ENCODE measurements around the gene ARHGEF18. TPM values are rescaled to one million over a fixed set of nuclear protein-coding genes. Genes with fewer than 3 reads are reported as not detected.

The ARHGEF18 gene
- total and polyA plus RNA-seq, 2 donors (not counting 3 experiments of a cell fraction or from before 2014, with no cell fraction given) = 12.1 to 30.7 TPM

DNA sequence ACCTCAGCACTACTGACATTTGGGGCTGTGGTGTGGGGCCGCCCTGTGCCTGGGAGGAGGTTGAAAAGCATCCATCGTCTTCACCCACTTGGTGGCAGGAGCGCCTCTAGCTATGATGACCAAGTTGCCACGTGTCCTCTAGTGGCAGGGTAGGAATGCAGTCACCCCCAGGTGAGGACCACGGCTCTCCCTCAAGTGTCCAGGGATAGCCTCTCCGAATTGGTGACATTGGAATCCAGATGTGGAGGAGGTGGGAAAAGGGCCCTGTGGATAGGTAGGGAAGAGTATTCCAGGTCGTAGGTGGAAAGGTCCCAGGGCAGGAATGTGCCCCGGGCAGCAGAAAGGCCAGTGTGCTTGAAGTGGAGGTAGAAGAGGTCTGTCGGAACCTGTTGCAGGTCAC lies 37.6 kb downstream of the ARHGEF18 start:
- ChIA-PET POLR2A (no interaction called here), CTCF (interaction anchor here (1.0 kb wide), 1 partner anchor 32 kb away, joined by 3 read pairs; no protein-coding TSS in a partner anchor)
- H3K4me1 ChIP-seq (ENCODE audit: control insufficient read depth, extremely low read depth, insufficient read depth, low read length) = peaks cover 4% of the 10 kb centered on the region
- H3K27me3 ChIP-seq (ENCODE audit: control insufficient read depth in 2 of 2, insufficient read depth in 2 of 2, low read length in 2 of 2) = no peaks in the 10 kb centered on the region
- H4K20me1 ChIP-seq (replicated peaks; ENCODE audit: control insufficient read depth, extremely low read depth, insufficient read depth, low read length) = no peaks in the 10 kb centered on the region
- no peak for TF ChIP-seq POLR2A (IDR thresholded peaks at IDR 0.05; ENCODE audit: low read depth, low read length)
- no peak for TF ChIP-seq POLR2AphosphoS5 (IDR thresholded peaks at IDR 0.05; ENCODE audit: insufficient read depth, low read depth, low read length)
- no peak for TF ChIP-seq FOS (IDR thresholded peaks at IDR 0.05; ENCODE audit: borderline replicate concordance, insufficient read depth, low read length)
- no peak for TF ChIP-seq GATA2 (IDR thresholded peaks at IDR 0.05; ENCODE audit: insufficient read depth, insufficient read length, low read depth, low read length)
- no peak for TF ChIP-seq MAX (IDR thresholded peaks at IDR 0.05; ENCODE audit: insufficient read depth, insufficient read length)
- TF ChIP-seq EZH2 (IDR thresholded peaks at IDR 0.05; ENCODE audit: borderline replicate concordance, low read depth, low read length, severe bottlenecking) = no peak
- TF ChIP-seq, protein P1, sequence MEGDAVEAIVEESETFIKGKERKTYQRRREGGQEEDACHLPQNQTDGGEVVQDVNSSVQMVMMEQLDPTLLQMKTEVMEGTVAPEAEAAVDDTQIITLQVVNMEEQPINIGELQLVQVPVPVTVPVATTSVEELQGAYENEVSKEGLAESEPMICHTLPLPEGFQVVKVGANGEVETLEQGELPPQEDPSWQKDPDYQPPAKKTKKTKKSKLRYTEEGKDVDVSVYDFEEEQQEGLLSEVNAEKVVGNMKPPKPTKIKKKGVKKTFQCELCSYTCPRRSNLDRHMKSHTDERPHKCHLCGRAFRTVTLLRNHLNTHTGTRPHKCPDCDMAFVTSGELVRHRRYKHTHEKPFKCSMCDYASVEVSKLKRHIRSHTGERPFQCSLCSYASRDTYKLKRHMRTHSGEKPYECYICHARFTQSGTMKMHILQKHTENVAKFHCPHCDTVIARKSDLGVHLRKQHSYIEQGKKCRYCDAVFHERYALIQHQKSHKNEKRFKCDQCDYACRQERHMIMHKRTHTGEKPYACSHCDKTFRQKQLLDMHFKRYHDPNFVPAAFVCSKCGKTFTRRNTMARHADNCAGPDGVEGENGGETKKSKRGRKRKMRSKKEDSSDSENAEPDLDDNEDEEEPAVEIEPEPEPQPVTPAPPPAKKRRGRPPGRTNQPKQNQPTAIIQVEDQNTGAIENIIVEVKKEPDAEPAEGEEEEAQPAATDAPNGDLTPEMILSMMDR (IDR thresholded peaks at IDR 0.05; ENCODE audit: extremely low read depth in 1 of 2, insufficient read depth in 1 of 2, low read depth in 1 of 2, low read length in 2 of 2) = no peak
- no peak for TF ChIP-seq JUN (IDR thresholded peaks at IDR 0.05; ENCODE audit: borderline replicate concordance, insufficient read depth, insufficient read length, low read depth)
- no peak for TF ChIP-seq MYC (IDR thresholded peaks at IDR 0.05; ENCODE audit: low read depth, low read length)
- H3K4me3 ChIP-seq (replicated peaks in 1 of 3; ENCODE audit: insufficient read depth in 1 of 3, low read depth in 1 of 3, low read length in 3 of 3) = no peak overlapping the region
- no peaks in the 10 kb centered on the region for H3K9me3 ChIP-seq (replicated peaks; ENCODE audit: control insufficient read depth, insufficient read depth, low read length)
- intact Hi-C loops (cut with micrococcal nuclease) (no loop called here), dilution Hi-C loops (cut with MboI; ENCODE audit: extremely low pct_ligation_motif_present, low sequenced_read_pairs) (no loop called here)
- H3K4me2 ChIP-seq (ENCODE audit: insufficient read depth, low read length) = no peak overlapping the region
- no peaks in the 10 kb centered on the region for H3K9me1 ChIP-seq (replicated peaks; ENCODE audit: control insufficient read depth, extremely low read depth, insufficient read depth, low read length)
- no peaks in the 10 kb centered on the region for H3K79me2 ChIP-seq (ENCODE audit: control insufficient read depth, insufficient read depth, low read length)
- no peak overlapping the region for H3K9ac ChIP-seq (replicated peaks; ENCODE audit: extremely low read depth, insufficient read depth, low read length)
- no peak overlapping the region for H3K27ac ChIP-seq (ENCODE audit: insufficient read depth, low read depth, low read length)
- H3K36me3 ChIP-seq (ENCODE audit: control insufficient read depth in 2 of 2, extremely low read depth in 1 of 2, insufficient read depth in 2 of 2, low read length in 2 of 2) = no peaks in the 10 kb centered on the region
- no TSS peak for BruUV-seq (replicated peaks)
- no peak for DNase-seq (ENCODE audit: low read depth, low spot score)
- FAIRE-seq = no peak
- H2AFZ ChIP-seq (ENCODE audit: low read depth, low read length) = no peak overlapping the region
